GM19025 (cell line): ENCODE measurements around the gene PABPC1L.

ENCODE experiments used
- ATAC-seq: cut with Tn5 transposase; IDR thresholded peaks from one replicate; pipeline ENCODE4 v1.9.1; 2021; ENCODE audit warnings: mild to moderate bottlenecking, low read depth, moderate library complexity; ENCODE audit not compliant: unreplicated experiment

Gene PABPC1L

DNA sequence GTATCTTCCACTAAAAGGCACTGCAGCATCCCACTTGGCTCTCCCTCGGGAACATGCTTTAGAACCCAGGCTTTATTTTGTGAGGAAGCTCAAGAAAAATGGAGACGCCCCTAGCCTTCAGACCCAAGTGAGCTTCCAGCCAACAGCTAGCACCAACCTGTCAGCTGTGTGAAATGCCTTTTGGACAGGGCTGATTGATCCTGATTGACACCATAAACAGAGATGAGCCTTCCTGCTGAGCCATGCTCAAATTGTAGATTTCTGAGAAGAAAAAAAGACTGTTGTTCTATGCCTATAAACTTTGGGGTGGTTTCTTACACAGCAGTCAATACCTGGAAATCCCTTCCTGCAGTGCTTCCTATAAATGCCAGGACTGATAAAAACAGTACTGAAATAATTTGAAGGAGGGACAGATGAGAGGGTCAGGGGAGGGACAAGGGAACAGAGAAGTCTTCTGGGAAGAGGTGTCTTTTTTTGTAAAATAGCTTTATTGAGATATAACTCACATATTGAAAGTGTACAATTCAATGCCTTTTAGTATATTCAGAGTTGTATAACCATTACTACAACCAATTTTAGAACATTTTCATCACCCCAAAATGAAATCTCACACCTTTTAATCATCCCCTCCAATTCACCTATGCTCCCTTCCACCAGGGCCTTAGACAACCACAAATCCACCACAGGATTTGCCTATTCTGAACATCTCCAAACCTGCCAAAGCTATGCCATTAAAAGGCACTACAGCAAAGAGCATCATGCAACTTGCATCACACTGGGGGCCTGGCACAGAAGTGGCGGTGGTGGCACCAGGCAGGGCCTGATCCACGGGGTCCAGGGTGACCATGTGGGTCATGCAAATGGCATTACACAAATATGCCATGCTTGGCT is 53.7 kb downstream of the PABPC1L start:
- no peak for ATAC-seq

DNA sequence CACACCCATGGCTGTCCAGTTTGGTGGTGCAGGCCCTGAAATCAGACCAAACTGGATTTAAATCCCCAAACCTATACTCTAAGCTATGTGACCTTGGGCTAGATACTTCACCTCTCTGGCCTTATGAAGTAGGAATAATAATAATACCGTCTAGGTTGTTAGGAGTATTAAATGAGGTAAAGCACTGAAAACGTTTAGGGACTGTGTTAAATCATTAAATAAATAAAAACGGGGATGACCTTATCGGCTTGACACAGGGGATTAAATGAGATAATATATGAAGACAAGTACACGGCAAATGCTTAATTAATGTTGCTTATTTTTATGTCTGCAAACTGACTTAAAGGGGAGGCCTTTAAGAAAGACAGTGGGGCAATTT is 55.8 kb downstream of the PABPC1L start:
- ATAC-seq: no peak

DNA sequence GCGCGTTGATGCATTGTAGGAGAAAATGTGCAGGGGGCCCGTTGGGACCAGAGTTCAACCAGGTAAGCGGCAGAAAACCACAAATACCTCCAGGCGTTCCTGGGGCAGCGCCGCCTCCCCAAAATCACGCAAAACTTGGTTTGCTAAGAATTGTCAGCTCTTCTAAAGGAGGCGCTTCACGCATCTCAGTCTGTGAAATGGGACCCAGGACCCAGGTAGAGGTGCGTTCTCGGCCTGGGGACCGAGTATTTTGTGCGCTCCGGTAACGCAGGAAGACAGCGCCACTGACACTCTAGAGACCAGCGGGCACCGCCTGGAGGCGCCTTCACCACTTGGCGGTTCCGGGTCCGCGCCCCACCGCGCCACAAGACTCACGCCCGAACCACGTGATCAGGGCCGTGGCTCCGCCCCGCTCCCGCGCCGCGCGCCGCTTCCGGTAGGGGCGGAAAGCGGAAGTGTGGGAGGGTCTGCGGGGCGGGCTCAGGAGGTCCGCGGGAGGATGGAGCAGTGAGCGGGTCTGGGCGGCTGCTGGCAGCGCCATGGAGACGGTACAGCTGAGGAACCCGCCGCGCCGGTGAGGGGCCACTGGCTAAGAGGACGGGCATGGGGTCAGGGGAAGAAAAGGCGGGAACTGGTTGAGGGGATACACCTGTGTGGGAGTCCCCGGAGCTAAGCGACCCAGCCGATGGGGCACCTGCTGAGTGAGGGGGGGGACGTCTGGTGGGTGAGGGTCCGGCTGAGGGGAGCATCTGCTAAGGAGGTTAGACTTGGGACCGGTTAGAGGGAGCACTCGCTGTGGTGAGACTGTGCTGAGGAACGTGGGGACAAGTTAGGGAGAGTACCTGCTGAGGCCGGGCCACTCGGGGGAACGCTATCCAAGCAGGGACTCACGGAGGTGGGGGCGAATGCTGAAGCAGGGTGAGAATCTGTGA is 56.4 kb downstream of the PABPC1L start, which contains the start of gene STK4:
STK4 (plus strand) TSS at position 483 of the 932 bp plus-strand sequence; CDS start at position 540, 57 bp downstream.
- ATAC-seq: peak; percentile 80

DNA sequence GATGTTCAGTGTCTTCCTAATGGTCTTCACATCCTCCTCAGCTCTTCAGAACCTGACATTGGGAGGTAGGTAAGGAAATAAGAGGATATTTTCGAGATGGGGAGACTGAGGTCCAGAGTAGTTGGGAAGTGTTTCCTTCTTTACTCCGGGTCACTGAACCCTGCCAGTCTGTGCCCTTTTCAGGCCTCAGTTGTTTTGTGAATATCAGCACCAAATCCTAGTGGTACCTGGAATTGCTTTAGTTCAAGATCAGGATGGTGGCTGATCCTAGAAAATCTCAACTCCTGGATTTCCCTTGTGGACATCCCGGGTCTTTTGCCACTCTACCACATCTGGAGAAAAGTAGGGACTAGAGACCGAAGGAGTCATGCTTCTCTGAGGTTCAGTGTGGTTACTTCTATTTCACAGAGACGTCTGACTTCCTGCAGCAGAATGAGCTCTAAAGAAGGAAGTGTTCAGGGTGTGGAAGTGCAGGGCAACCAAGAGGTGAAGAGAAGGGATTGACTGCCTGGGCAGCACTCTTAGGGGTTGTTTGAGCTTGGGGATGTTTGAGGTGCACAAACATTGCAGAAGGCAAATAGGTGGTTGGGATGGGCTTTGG is 57.4 kb downstream of the PABPC1L start:
- ATAC-seq: no peak

DNA sequence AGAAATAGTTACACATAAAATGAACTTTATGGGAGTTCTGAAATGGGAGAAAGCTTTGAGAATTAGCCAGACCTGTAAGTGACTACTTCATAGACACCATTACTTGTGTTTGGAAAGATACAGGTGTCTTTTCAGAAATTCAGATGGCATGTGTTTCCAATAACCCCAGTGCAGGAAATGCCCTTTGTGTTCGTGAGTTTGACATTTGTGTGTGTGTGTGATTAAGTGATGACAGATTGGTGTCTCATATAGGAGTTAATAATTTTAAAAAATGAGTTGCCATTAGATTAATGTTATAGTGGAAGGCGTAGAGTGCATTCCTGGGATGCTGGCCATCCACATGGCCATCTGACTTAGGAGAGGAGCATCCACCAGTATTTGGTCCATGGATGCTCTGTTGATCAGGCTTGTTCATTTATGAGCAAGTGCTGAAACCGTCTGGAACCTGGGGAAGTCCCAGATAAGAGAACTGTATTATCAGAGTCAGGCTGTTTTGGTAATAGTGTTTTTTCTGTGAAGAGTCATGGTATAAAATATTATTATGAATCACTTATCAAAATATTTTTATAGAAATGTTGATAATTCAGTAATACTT is 59.5 kb downstream of the PABPC1L start:
- no peak for ATAC-seq

DNA sequence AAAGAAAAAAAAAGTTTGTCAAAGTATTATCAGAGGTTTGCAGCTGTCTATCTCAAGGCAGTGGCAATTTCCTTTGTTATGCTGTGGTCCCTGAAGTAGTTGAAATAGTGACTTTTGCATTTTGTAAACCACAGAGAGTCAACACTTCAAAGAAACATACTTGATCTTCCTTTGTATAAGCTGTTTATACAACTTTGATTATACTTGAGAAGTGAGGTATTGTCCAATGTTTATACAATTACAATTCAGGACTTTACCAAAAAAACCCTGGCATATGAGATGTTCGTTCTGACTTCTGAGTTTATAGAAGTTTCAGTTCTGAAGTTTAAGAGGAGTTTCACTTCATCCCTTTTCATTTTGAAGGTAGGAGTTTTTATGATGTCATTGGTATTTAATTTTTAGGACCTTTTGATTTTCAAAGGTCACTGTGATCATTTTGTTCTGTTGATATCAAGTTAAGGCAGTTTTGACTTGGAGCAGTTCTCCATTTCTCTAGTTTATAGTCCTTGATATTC is 60.4 kb downstream of the PABPC1L start:
- no peak for ATAC-seq

DNA sequence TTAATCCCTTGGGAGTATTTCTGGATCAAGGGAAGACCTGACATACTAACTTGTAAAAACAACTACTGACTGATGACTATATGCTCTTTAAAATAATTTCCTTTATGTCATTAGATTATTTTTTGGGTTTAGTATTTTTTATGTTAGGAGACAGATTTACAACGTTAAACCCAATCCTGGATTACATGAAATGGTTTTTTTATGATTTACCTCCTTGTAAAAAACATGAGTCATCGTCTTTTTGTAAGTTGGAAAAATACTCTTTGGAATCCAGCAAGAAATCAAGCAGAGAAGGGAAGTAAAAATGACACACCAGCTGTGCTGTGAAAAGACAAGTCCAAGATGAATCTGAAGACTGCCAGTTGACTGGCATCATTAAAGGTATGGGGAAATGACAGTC is 63.2 kb downstream of the PABPC1L start:
- no peak for ATAC-seq

DNA sequence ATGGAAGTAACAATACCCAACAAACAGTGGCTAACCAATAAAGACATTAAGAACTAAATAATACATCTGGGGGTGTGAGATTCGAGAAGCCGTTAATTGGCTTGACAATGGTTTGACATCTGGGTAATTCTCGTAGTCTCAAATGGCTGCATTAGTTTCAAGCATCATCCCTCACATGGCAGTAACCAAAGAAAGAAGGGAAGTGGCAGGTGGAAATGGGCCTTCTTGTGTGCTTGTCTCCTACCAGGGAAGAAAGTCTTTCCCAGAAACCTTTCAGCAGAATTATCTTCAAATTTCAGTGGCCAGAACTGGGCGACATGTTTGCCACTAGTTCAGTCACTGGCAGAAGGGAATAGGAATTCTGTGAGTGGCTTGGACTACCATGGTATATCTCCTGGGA is 66.8 kb downstream of the PABPC1L start:
- ATAC-seq: no peak

DNA sequence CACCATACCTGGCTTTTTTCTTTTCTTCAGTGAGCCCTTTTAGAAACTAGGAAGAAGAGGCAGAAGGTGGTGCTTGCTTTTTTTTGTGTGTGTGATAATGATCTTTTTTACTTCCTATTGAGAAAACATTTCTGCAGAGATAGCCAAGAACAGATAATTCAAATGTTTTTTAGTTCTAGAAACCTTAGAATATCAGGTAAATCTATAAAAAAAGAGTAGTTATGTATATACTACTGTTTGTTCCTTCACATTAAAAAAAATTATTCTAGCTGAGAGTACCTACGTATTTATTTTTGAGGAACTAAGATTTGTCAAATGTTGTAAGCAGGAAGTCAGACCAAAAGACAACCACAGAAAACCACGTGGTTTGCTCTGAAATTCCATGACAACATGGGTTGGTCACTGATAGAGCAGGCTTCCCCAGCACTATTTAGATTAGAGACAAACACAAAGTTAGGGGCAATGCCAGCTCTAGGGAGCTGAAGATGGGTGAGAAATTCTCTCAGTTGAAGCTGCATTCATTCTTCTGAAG is 69.3 kb downstream of the PABPC1L start:
- ATAC-seq: peak; percentile 75

DNA sequence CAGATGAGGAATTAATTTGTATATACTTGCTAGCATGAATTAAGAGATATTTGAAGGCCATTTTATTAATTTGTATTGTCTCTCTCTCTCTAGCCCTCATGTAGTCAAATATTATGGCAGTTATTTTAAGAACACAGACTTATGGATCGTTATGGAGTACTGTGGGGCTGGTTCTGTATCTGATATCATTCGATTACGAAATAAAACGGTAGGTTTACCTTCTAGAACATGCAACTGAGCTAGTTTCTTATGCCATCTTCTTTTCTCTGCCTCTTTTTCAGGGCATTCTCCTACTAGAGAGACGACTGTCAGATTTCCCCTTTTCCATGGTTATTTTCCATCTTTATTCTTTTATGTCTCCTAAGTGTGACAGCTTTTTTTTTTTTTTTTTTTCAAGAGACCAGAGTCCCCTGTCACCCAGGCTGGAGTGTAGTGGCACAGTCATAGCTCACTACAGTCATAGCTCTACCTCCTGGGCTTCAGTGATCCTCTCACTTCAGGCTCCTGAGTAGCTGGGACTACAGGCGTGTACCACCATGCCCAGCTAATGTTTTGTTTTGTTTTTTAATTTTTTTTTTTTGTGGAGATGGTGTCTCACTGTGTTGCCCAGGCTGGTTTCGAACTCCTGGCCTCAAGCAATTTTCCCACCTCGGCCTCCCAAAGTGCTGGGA is 72.0 kb downstream of the PABPC1L start:
- no peak for ATAC-seq

DNA sequence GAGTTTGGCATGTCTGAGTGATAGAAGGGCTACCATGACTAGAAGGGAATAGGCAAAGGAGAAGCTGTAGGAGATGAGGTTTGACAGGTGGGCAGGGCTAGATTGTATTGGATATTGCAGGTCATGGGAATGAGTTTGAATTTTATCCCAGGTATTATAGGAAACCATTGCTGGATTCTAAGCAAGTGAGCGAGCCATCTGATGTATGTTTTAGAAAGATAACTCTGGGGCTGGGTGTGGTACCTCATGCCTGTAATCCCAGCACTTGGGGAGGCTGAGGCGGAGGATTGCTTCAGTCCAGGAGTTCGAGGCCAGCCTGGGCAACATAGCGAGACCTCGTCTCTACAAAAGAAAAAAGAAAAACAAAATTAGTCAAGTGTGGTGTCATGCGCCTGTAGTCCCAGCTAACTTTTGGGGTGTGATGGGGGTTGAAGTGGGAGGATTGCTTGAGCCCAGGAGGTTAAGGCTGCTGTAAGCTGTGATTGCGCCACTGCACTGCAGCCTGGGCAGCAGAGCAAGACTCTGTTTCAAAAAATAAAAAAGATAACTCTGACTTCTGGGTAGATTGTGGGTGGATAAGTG is 73.3 kb downstream of the PABPC1L start:
- no peak for ATAC-seq

DNA sequence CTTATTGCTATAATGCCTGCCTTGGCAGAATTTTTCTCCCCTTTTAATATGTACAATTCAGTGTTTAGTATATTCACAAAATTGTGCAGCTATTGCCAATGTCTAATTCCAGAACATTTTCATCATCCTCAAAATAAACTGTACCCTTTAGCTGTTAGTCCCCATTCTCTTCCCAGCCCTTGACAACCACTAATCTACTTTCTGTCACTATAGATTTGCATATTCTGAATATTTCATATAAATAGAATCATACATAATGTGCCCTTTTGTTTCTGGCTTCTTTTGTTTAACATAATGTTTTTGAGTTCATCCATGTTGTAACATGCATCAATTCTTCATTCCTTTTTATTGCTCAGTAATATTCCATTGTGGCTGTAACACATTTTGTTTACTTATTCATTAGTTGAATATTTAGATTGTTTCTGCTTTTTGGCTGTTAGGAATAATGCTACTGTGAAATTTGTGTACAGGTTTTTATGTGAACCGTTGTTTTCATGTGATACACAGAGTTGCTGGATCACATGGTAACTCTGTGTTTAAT is 78.8 kb downstream of the PABPC1L start:
- no peak for ATAC-seq
